ENCODE measurements around the gene GNAS.

Gene GNAS

GRCh38 chr20:58883241-58883691 lies 30.8 kb downstream of the GNAS start:
- peak; percentile 76 for DNase-seq

- no peak for DNase-seq
Measured at GRCh38 chr20:58884966-58885365, 32.5 kb downstream of the GNAS start.

DNA sequence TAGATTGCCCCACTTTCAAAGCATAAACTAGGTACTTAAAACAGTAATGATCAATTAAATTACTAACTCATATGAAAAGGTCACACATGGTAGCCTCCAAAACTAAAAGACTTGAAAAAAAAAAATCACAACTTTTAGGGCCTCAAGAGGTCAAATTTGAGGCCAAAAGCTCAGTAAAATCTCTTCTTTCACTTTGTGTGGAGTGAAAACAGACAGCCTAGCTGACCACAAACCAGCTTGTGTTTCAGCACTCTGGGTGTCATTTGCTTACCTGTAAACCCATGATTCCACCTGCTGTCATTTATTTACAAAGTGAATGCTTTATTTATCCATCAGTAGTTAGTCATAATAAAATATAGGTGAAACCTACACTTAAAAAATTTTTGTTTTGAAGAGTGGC lies 34.0 kb downstream of the GNAS start:
- DNase-seq: no peak

DNA sequence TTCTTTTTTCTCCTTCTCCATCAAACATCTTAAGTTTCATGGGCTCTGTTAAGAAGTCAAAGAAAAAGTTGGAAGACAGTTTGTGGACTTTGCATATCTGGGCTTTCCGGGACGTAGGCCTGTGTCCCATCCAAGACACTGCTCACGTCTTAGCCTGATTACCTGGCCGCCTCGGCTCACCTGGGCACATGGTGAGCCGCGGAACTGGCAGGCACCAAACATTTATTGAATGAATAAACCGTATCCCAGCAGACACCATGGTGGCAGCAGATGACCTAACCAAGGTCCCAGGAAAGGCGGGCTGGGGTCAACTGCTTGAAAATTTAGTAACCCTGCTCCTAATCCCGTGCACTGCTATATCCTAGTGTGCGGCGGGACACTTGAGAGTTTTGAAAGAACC lies 35.6 kb downstream of the GNAS start:
- DNase-seq: no peak

DNA sequence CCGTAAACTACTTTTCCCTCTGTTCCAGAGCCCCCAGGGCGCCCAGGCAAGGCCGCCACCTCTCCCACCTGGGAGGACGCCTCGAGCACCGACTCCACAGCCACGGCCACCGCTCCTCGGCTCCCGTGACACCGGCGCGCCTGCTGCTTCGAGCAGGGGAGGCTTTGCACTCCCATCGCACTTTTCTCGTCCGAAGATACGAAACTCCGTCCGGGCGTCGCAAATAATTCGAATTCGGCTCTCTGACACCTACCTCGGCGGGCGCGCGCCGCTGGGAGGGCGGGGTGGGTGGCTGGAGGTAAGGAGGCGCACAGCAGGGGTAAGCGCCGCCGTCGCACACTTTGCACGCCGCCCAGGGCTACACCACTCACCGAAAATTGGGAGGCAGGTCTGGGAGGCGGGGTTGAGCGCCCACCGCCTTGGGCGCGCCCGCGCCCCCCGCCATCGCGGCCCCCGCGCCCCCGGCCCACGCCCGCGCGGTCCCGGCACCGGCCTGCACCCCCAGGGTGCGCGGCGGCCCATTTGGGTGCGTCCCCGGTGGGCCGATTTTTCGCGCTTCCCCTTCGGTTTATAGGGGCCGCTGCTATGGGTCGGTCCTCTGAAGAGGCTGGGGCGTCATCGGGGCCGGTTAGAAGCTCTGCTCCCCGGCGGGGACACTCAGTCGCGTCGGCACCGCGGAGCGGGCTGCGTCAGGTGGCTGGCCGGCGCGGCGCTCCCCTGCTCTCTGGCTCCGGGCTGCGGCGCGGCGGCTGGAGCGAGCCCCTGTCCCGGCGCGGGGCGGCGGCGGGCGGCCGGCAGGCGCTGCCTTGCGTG lies 36.2 kb downstream of the GNAS start:
- DNase-seq: peak; percentile 87

GRCh38 chr20:58889334-58889760 lies 36.8 kb downstream of the GNAS start:
- no peak for DNase-seq

DNA sequence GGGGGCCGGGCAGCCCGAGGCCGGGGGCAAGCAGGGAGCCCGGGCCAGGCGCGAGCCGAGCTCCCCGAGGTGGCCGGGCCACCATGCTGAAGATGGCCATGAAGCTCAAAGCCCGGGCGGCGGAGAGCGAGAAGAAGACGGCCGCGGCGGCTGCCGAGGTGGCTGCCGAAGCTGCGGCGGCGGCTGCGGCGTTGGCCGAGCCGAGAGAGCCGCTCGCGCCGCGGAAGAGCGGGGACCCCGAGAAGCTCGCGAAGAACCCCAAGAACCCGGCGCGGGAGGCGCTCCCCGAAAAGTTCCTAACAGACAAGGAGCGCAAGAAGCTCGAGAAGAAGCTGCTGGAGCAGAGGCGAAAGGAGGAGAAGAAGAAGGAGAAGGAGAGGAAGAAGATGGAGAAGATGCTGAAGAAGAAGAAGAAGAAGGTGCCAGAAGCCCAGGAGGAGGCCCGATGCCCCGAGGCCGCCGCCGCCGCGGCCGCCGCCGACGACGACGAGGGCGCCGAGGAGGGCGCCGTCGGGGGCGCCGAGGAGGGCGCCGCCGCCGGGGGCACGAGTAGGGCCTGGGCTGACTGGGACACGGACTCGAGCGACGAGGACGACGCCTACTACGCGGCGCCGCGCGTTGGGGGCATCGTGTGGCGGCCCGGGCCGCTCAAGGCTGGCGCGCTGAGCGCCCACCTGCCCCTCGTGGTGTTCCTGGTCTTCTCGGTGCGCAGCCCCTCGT lies 37.4 kb downstream of the GNAS start:
- DNase-seq: no peak

GRCh38 chr20:58890518-58891085 lies 38.1 kb downstream of the GNAS start:
- peak; percentile 95 for DNase-seq

DNA sequence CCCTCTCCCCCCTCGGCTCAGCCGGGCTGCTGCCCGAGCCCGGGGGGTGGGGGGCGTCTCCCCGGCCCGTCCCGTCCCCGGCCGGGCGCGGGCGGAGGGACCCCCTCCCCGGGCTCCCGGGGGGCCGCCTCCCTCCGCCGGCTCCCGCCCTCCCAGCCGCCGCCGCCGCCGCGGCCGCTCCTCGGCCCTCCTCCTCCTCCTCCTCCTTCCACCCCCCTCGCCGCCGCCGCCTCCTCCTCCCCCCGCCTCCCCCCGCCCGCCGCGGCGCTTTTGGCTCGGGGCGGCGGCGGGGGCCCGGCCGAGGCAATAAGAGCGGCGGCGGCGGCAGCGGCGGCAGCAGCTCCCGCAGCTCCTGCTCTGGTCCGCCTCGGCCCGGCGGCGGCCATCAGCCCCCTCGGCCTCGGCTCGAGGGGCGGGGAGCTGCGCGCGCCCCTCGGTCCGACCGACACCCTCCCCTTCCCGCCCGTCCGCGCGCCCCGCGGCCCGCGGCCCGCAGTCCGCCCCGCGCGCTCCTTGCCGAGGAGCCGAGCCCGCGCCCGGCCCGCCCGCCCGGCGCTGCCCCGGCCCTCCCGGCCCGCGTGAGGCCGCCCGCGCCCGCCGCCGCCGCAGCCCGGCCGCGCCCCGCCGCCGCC lies 38.7 kb downstream of the GNAS start:
- no peak for DNase-seq

DNA sequence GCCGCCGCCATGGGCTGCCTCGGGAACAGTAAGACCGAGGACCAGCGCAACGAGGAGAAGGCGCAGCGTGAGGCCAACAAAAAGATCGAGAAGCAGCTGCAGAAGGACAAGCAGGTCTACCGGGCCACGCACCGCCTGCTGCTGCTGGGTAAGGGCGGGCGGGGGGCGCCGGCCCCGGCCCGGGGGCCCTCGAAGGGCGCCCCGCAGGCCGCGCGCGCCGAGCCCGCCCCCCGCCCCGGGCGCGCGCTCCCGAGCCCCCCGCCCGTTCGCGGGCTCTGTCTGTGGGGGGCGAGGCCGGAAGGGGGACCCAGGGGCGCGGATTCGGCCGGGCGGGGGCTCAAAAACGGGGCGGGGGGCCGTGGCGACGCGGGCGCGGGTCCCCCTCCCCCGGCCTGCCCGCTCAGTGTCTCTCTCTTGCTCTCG lies 39.2 kb downstream of the GNAS start:
- peak; percentile 78 for DNase-seq

DNA sequence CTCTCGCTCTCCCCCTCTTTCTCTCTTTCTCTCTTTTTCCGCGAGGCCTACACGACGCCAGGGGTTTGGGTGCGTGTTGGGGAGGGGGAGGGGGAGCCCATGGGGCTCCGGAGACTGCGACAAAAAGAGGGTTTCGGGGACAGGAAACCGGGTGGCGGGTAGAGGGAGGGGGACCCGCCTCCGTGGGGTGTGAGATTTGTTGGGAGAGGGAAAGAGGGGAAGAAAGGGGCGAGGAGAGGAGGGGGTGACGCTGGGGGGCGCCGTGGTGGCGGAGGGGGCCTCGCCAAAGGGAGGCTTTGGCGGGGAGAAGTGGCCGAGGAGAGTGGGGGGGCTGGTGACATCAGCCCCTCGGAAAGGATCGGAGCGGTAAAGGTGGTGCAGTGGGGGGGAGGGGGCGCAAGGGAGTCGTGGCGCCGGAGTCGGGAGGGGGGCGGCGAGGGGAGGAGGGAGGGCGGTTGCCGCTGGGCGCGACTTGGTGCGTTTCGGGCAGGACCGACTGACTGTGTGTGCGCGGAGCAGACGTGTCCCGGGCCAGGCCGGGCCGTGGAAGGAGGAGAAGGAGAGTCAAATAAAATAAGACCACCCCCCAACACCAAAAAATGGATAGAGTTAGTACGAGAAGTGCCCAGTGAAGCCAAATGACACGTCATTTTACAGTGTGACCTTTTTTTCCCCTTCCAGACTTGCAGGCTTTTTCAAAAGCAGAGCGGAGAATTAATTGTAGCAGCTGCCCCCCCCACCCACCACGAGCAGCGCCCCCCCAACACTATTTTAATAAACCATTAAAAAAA lies 39.8 kb downstream of the GNAS start:
- peak; percentile 92 for DNase-seq

- DNase-seq: no peak
Measured at GRCh38 chr20:58892932-58893224, 40.4 kb downstream of the GNAS start.

GRCh38 chr20:58893355-58894120 lies 41.0 kb downstream of the GNAS start:
- DNase-seq: no peak

DNA sequence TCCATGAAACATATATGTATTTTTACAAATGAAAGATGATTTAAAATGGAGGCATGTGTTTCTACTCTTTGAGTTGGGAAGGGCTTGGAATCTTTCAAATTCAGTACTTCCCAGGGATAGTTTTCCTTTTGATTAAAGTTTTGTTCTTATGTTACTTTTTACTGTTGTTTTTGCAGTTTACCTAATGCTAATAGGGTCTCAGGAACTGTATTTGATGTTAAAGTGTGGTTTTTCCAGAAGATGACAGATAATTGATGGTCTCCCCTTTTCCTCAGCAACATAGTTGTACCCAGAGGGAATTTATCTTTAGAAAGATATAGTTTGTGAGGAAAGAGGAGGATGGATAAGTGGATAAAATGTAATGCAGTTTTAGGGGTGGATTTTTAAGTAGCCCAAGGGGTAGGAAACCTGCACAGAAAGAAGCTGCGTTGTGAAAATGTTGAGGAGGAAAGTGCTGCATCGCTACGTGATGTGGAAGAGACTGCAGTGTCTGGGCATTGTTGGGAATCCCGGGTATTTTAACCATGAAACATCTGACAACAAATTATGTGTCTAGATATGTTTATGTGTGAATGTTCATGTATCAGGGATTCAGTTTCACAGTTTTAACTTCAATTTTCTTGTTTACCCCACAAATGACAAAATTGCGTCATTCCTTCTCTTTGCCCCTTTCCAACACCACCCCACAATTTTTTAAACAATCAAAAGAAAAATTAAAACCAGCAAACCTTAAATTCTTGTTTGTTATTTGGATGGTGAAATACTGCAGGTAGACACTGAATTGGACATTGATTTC lies 42.3 kb downstream of the GNAS start:
- DNase-seq: no peak

GRCh38 chr20:58895448-58896180 lies 43.1 kb downstream of the GNAS start:
- DNase-seq: no peak

- DNase-seq: no peak
Measured at GRCh38 chr20:58896820-58897219, 44.3 kb downstream of the GNAS start.

DNA sequence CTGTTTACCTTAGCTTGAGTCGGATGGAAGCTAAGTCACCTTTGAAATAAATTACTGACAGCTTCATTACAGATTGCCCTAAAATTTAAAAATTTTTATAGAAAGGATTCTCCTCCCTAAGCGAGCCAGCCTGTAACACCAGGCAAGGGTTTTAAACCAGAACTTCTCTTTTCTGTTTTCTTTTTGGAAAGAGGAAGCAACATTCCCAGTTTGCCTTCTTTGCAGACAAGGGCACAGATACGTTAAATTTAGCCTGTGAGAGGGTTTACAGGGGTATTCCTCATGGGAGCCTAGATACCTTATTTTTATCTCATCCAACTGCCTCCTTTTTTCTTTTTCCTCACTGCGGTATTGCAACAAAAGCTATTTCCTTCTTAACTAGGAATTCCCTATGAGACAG lies 45.0 kb downstream of the GNAS start:
- no peak for DNase-seq

- DNase-seq: no peak
Measured at GRCh38 chr20:58898629-58899408, 46.3 kb downstream of the GNAS start.

DNA sequence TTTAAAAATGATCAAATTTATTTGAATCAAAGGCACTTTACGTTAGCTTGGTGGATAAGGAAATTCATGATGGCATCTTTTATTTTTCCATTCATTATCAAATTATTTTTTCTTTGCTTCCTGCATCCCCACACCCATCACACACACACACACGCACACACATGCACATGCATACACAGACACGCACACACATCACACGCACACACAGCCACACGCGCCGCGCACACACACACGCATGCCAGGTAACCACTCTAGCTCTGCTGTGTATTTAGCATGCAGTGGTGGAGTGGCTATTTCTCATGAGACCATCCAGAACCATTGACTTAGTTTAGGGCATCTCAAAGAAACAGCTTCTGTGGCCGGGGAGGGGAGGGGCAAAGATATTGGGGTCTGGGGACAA lies 47.0 kb downstream of the GNAS start:
- DNase-seq: no peak

GRCh38 chr20:58900397-58900796 lies 47.9 kb downstream of the GNAS start:
- DNase-seq: no peak

All from left hindlimb (tissue), 1 donor.